Ovary (tissue), 3 donors: Measurements from ENCODE around the gene FLT3LG.

Experiments used
- EP300 ChIP-seq: sonication (generic); formaldehyde crosslinking; IDR thresholded peaks from one replicate; pipeline ENCODE4 v1.6.1; 2017; ENCODE audit warnings: antibody characterized with exemption
- TF ChIP-seq, protein P1 (sequence below), 3 donors: fragments of 450-650 bp in 2 of 3; fragments of 200-600 bp in 1 of 3; IDR thresholded peaks; one replicate each; pipeline versions ENCODE4 v1.5.1 to v1.8.0; 2016 to 2022; ENCODE audit warnings: antibody characterized with exemption in 3 of 3, mild to moderate bottlenecking in 1 of 3
- donor health status: DM: no; HTN: no; CAD: no.

DNA sequence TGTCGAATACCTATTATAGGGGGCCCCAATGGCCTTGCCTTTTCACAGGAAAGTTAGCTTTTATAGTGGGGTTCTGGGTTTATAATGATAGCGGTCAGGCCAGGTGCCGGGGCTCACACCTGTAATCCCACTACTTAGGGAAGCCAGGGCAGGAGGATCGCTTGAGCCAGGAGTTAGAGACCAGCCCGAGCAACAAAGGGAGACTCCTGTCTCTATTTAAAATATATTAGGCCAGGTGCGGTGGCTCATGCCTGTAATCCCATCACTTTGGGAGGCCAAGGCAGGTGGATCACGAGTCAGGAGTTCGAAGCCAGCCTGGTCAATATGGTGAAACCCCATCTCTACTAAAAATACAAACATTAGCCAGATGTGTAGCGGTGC lies 29.6 kb downstream of the FLT3LG start:
- TF ChIP-seq, protein P1, sequence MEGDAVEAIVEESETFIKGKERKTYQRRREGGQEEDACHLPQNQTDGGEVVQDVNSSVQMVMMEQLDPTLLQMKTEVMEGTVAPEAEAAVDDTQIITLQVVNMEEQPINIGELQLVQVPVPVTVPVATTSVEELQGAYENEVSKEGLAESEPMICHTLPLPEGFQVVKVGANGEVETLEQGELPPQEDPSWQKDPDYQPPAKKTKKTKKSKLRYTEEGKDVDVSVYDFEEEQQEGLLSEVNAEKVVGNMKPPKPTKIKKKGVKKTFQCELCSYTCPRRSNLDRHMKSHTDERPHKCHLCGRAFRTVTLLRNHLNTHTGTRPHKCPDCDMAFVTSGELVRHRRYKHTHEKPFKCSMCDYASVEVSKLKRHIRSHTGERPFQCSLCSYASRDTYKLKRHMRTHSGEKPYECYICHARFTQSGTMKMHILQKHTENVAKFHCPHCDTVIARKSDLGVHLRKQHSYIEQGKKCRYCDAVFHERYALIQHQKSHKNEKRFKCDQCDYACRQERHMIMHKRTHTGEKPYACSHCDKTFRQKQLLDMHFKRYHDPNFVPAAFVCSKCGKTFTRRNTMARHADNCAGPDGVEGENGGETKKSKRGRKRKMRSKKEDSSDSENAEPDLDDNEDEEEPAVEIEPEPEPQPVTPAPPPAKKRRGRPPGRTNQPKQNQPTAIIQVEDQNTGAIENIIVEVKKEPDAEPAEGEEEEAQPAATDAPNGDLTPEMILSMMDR (IDR thresholded peaks at IDR 0.05) = no peak
- no peak for TF ChIP-seq EP300
